ENCODE results near the gene TNS3.

TNS3 gene

DNA sequence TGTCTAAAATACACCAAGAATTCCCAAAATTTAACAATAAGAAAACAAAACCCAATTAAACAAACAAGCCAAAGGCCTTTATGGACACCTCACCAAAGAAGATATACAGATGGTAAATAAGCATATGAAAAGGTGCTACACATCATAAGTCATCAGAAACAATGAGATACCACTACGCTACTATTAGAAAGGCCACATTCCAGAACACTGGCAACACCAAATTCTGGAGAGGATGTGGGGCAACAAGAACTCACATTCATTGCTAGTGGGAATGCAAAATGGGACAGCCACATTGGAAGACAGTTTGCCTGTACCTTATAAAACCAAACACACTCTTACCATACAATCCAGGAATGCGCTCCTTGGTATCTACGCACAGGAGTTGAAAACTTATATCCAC, 291.4 kb downstream of the TNS3 start:
- DNase-seq (ENCODE audit: low read depth): no peak
- TF ChIP-seq, protein P1, sequence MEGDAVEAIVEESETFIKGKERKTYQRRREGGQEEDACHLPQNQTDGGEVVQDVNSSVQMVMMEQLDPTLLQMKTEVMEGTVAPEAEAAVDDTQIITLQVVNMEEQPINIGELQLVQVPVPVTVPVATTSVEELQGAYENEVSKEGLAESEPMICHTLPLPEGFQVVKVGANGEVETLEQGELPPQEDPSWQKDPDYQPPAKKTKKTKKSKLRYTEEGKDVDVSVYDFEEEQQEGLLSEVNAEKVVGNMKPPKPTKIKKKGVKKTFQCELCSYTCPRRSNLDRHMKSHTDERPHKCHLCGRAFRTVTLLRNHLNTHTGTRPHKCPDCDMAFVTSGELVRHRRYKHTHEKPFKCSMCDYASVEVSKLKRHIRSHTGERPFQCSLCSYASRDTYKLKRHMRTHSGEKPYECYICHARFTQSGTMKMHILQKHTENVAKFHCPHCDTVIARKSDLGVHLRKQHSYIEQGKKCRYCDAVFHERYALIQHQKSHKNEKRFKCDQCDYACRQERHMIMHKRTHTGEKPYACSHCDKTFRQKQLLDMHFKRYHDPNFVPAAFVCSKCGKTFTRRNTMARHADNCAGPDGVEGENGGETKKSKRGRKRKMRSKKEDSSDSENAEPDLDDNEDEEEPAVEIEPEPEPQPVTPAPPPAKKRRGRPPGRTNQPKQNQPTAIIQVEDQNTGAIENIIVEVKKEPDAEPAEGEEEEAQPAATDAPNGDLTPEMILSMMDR (IDR thresholded peaks at IDR 0.05; ENCODE audit: control insufficient read depth, insufficient read depth, low read depth, low read length, missing control alignments): no peak
- no peak overlapping the region for H3K4me3 ChIP-seq (ENCODE audit: control insufficient read depth, low read depth, low read length)

DNA sequence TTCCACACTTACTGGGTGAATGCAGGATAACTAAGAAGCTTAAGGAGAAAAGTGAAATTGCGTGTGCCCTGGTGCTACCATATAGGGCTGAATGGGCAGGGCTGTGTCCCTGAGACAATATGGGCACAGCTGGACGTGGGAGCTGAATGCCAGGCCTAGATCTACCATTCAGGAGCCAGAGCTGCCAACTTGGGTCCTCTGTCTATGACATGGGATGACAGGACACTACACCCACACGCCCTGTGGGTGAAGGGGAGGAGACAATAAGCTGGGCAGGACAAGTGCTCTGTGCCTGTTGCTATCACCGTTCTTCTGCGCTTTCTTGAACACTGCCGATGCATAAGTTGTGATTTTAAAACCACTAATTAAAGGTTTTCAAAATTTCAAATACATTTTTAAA, 293.9 kb downstream of the TNS3 start:
- no peak overlapping the region for H3K4me3 ChIP-seq (ENCODE audit: control insufficient read depth, low read depth, low read length)
- TF ChIP-seq, protein P1 (IDR thresholded peaks at IDR 0.05; ENCODE audit: control insufficient read depth, insufficient read depth, low read depth, low read length, missing control alignments): no peak

DNA sequence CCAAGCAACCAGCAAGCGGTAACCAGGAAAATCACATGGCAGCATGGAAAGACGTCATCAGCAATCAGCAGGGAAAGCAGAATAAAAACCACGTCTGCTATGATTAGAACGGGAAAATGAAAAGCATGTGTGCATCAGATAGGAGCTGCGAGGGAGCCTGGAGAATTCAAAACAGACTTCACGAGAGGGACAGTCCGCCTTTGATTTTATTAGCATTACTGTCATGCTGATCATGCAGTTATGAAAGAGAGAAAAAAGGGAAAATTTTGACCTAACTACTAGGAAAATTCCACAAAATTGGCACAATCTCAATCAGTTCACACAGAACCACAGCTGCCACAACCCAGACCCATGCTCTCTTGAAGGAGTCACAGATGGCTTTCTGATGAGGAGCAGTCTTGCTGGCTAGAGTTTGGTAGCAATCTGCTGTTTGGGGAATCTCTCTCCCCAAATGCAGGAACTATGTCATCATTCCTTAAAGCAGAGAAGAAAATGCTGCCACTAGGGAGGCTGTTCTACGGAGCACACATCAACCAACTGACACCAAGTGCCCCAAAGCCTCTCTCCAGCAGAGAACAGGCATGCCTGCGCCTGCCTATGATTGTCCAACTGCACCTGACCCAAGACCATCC, 295.9 kb downstream of the TNS3 start:
- TF ChIP-seq, protein P1 (IDR thresholded peaks at IDR 0.05; ENCODE audit: control insufficient read depth, insufficient read depth, low read depth, low read length, missing control alignments): peak; percentile 52
- no peak overlapping the region for H3K4me3 ChIP-seq (ENCODE audit: control insufficient read depth, low read depth, low read length)
- peak; percentile 93 for DNase-seq (ENCODE audit: low read depth)

More for the DNA sequence above, 293.9 kb downstream of the TNS3 start:
- no peak for DNase-seq (ENCODE audit: low read depth)

DNA sequence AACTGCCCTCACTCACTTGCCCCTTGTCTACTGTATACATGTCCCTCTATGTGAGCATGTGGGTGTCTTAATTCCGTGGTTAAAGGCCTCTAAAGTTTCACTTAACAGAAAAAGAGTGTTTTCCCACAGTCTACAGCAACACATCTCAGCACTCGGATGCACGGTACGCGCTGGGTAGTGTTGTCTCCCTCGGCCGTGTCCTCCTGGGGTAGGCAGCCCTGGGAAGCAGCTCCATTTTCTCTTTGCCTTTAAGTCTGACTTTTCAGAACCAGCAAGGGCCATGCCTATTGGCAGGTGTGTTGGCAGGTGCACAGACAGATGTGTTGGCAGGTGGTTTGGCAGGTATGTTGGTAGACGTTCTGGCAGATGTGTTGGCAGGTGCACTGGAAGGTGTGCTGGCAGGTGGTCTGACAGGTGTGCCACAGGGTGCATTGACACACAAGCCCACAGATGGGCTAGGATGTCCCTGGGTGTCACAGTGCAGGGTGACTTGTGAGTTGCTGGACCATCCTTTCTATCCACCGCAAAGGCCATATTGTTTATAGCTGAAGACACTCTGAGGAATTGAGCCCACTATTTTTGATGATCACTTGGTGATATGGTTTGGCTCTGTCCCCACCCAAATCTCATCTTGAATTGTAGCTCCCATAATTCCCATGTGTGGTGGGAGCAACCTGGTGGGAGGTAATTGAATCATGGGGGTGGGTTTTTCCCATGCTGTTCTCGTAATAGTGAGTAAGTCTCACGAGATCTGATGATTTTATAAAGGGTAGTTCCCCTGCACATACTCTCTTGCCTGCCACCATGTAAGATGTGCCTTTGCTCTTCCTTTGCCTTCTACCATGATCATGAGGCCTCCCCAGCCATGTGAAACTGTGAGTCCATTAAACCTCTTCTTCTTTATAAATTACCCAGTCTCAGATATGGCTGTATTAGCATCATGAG, 296.9 kb downstream of the TNS3 start:
- H3K4me3 ChIP-seq (ENCODE audit: control insufficient read depth, low read depth, low read length): no peak overlapping the region
- DNase-seq (ENCODE audit: low read depth): no peak
- TF ChIP-seq, protein P1 (IDR thresholded peaks at IDR 0.05; ENCODE audit: control insufficient read depth, insufficient read depth, low read depth, low read length, missing control alignments): no peak

DNA sequence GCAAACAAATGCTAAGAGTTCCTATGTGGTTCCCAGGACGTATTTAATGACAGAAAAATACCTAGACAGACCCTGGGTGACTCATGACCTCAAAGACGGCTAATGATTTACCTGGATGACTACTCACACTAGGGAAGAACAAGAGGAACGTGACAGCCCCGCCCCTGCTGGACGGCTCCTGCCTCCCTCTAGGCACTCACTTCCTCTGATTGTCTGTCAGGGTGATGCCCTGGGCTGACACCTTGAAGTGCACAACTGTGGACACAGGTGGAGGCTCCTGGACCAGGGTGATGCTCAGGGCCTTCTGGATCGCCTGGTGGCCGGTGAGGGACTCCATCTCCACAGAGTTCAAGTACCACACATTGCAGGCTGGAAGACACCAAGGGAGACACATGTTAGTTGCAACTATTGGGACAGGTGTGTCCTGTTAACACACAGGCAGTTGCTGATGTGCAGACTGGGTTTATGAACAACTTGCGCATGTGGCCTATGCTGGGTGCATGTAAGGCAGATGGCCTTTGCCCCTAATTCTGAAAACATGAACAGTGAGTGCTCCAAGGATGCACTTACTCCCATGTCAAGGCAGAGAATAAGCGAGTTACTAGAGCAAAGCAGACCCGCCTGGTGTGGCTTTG, 298.3 kb downstream of the TNS3 start:
- TF ChIP-seq, protein P1 (IDR thresholded peaks at IDR 0.05; ENCODE audit: control insufficient read depth, insufficient read depth, low read depth, low read length, missing control alignments): no peak
- H3K4me3 ChIP-seq (ENCODE audit: control insufficient read depth, low read depth, low read length): no peak overlapping the region
- no peak for DNase-seq (ENCODE audit: low read depth)

DNA sequence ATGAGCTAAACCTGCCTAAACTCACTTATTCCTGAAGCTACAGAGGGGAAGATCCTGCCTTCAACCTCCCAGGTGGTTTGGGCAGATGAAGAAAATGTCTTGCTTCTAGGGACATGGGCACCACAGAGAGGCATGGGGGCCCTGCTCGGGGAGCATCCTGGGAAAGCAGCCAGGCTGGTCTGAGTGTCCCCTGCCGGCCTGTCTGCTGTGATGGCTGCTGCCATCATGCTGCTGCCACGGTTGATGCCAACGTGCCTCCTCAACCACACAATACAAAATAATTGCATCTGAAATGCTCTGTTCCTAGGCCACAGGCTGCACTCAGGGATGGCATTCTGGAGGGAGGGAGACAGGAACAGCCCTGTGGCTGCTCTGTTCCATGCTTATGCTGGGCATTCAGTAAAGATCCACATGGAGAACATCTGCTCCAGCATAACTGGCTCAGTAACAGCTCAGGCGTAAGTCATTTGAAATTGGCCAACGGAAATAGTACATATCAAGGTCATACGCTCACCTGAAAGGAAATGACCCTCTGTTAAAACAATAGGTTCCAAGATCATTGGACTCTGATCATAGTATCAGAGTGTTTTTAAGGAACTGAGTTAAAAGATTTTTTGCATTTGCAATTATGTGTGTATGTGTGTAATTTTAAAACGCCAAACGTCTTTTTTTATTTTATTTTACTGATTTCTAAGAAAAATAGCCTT, 299.0 kb downstream of the TNS3 start:
- TF ChIP-seq, protein P1 (IDR thresholded peaks at IDR 0.05; ENCODE audit: control insufficient read depth, insufficient read depth, low read depth, low read length, missing control alignments): no peak

More for the DNA sequence above, 299.0 kb downstream of the TNS3 start:
- no peak overlapping the region for H3K4me3 ChIP-seq (ENCODE audit: control insufficient read depth, low read depth, low read length)
- no peak for DNase-seq (ENCODE audit: low read depth)
